GM12878 (cell line): Measurements from ENCODE around the gene UBASH3A. TPM values are rescaled to one million over a fixed set of nuclear protein-coding genes. Genes with fewer than 3 reads are reported as not detected.
A peak's percentile ranks its signal among the peaks of the same experiment; 100 is the strongest.

Experiments used
- ATAC-seq: fragments of 200-7000 bp; cut with Tn5 transposase; 3 replicates; pipeline ENCODE4 v1.9.1; 2020; ENCODE audit warnings: mild to moderate bottlenecking, moderate library complexity
- BruUV-seq: library from RNA; stranded (reverse); fragments of 400-500 nt; replicated peaks from 2 replicates; lab custom pipeline; 2021; lab: Mats Ljungman, UMichigan
- CTCF ChIA-PET: fragments of 300-600 bp; sonication (Branson Sonifier 250); formaldehyde crosslinking; extraction: SDS; loops from one replicate; lab custom pipeline; 2021; ENCODE audit warnings: inconsistent platforms; lab: Yijun Ruan, JAX
- POLR2A ChIA-PET: fragments of 350-600 bp; formaldehyde crosslinking; extraction: SDS; loops from one replicate; lab custom pipeline; 2021; ENCODE audit warnings: inconsistent platforms; lab: Charles Lee
- RAD21 ChIA-PET: fragments of 300-600 bp; sonication (Branson Sonifier 250); formaldehyde crosslinking; loops from one replicate; lab custom pipeline; 2023; ENCODE audit warnings: antibody characterized with exemption; ENCODE audit not compliant: unreplicated experiment; lab: Charles Lee
- SMC1A ChIA-PET: fragments of 300-600 bp; sonication (Branson Sonifier 250); formaldehyde crosslinking; loops from one replicate; lab custom pipeline; 2023; ENCODE audit not compliant: unreplicated experiment, uncharacterized antibody; lab: Charles Lee
- DNase-seq: peaks from one replicate; pipeline ENCODE4 v3.0.0-alpha.2; 2011; ENCODE audit warnings: low read depth, low spot score
- FAIRE-seq: peaks from 3 replicates; lab custom pipeline; 2011; peaks lifted over from hg19 to GRCh38; lab: Jason Lieb, UNC
- H2AFZ ChIP-seq: 2 replicates; pipeline ENCODE4 v1.6.0; 2011; ENCODE audit warnings: low read depth, low read length, control low read depth; ENCODE audit not compliant: control insufficient read depth
- H3K27ac ChIP-seq: 2 replicates; pipeline ENCODE4 v1.5.1; 2011; ENCODE audit warnings: control low read depth; ENCODE audit not compliant: control insufficient read depth, insufficient read depth
- H3K27me3 ChIP-seq, 2 experiments: replicated peaks in 1 of 2; 2 replicates each; pipeline versions ENCODE4 v1.6.0 to v1.6.1; 2011; ENCODE audit warnings: low read length in 1 of 2; ENCODE audit not compliant: control insufficient read depth in 2 of 2, insufficient read depth in 2 of 2
- H3K36me3 ChIP-seq, 2 experiments: 2 replicates each; pipeline ENCODE4 v1.5.1; 2011; ENCODE audit warnings: low read length in 1 of 2; ENCODE audit not compliant: control insufficient read depth in 2 of 2, insufficient read depth in 2 of 2
- H3K4me1 ChIP-seq: 2 replicates; pipeline ENCODE4 v1.6.1; 2011; ENCODE audit warnings: mild to moderate bottlenecking, low read length, moderate library complexity, mixed read lengths; ENCODE audit not compliant: control insufficient read depth, insufficient read depth
- H3K4me2 ChIP-seq: 2 replicates; pipeline ENCODE4 v1.6.0; 2011; ENCODE audit warnings: control low read depth; ENCODE audit not compliant: control insufficient read depth, insufficient read depth
- H3K4me3 ChIP-seq: fragments of 200-600 bp; sonication (generic); 2 replicates; pipeline ENCODE4 v1.5.1; 2016
- H3K79me2 ChIP-seq: 2 replicates; pipeline ENCODE4 v1.6.0; 2011; ENCODE audit warnings: low read length; ENCODE audit not compliant: control insufficient read depth, insufficient read depth
- H3K9ac ChIP-seq: 2 replicates; pipeline ENCODE4 v1.8.0; 2011; ENCODE audit warnings: low read length, control low read depth, mixed read lengths; ENCODE audit not compliant: control insufficient read depth, insufficient read depth
- H3K9me3 ChIP-seq: replicated peaks from 3 replicates; pipeline ENCODE4 v1.5.1; 2011; ENCODE audit warnings: mild to moderate bottlenecking, low read length; ENCODE audit not compliant: control insufficient read depth, insufficient read depth
- H4K20me1 ChIP-seq: 2 replicates; pipeline ENCODE4 v1.6.0; 2011; ENCODE audit not compliant: control insufficient read depth, insufficient read depth
- ASH2L ChIP-seq: fragments of 300-600, 200-600 bp; sonication (generic); IDR thresholded peaks from 2 replicates; pipeline ENCODE4 v1.6.1; 2017; ENCODE audit warnings: low read depth, mild to moderate bottlenecking, borderline replicate concordance
- BCL3 ChIP-seq: IDR thresholded peaks from 2 replicates; pipeline ENCODE4 v1.6.1; 2011; ENCODE audit warnings: borderline replicate concordance, low read depth, mild to moderate bottlenecking, moderate library complexity, low read length; ENCODE audit not compliant: insufficient read depth, poor library complexity, severe bottlenecking
- PKNOX1 ChIP-seq: fragments of 450-650 bp; IDR thresholded peaks from 2 replicates; pipeline ENCODE4 v1.6.1; 2016; ENCODE audit warnings: mild to moderate bottlenecking
- PRDM15 ChIP-seq: fragments of 450-650 bp; formaldehyde crosslinking; IDR thresholded peaks from 2 replicates; pipeline ENCODE4 v1.4.0; 2020; ENCODE audit warnings: mild to moderate bottlenecking, moderate library complexity
- ZBTB4 ChIP-seq: fragments of 450-650 bp; formaldehyde crosslinking; IDR thresholded peaks from 2 replicates; pipeline ENCODE4 v1.4.0; 2022; ENCODE audit warnings: mild to moderate bottlenecking, moderate library complexity
- WGBS: methylation state at CpG from one replicate; pipeline ENCODE4 v1.1.6; 2016; ENCODE audit warnings: low lambda C conversion rate; ENCODE audit not compliant: insufficient replicate concordance, insufficient coverage; ENCODE audit errors: missing lambda C conversion rate; 5-methylcytosine and 5-hydroxymethylcytosine counted together
- in situ Hi-C: fragments of 300-500 bp; cut with MboI; formaldehyde crosslinking; loops from 9 replicates; pipeline ENCODE4 v1.14.3; 2018; ENCODE audit warnings: mixed read lengths
- intact Hi-C: fragments of 100-400 bp; cut with micrococcal nuclease; formaldehyde crosslinking; loops from one replicate; pipeline ENCODE4 v1.14.2; 2022; ENCODE audit not compliant: unreplicated experiment
- polyA plus RNA-seq, 11 experiments: library from polyadenylated mRNA; depleted of rRNA in 4 of 11; unstranded in 6 of 11; stranded (reverse) in 5 of 11; fragments of >200 nt; fragmentation: Nextera tagmentation in 4 of 11; fragmentation: Illumina TruSeq in 1 of 11; extraction: Ambion mirVana in 4 of 11; extraction: Trizol in 1 of 11; gene quantifications; 1 replicate in 1 of 11; 2 replicates in 10 of 11; pipeline versions ENCODE4 v1.2.1 to v1.2.3, GENCODE V29; 2011 to 2016; ENCODE audit warnings: inconsistent platforms in 2 of 11, missing spikeins in 2 of 11, low read depth in 1 of 11
- total RNA-seq, 4 experiments: library from RNA; depleted of rRNA in 3 of 4; stranded (reverse); fragments of >200 nt in 3 of 4; fragmentation: Illumina TruSeq in 1 of 4; extraction: Trizol in 1 of 4; gene quantifications; 2 replicates each; pipeline versions ENCODE4 v1.2.1 to v1.2.3, GENCODE V29; 2013 to 2021

The UBASH3A gene
- total and polyA plus RNA-seq, 10 of the 15 experiments (the other 5 are each of a cell fraction or from before 2014, with no cell fraction given) = 0.04 to 0.39 (median 0.23) TPM; not detected in 1

GRCh38 chr21:42432695-42433094, 29.0 kb downstream of the UBASH3A start (continued):
- TF ChIP-seq ZBTB4 (CRISPR knock-in tag) (no peak), PRDM15 (no peak), ASH2L (no peak)

GRCh38 chr21:42433946-42434551, 30.3 kb downstream of the UBASH3A start:
- 45% methylated on average over 10 of the region's 10 CpGs for WGBS
- ChIA-PET CTCF (interaction anchor here (1.4 kb wide), 1 partner anchor 102 kb away, joined by 3 read pairs; no protein-coding TSS in a partner anchor), RAD21 (no interaction called here), POLR2A (no interaction called here), SMC1A (interaction anchor here (1.0 to 8.6 kb wide), 2 partner anchors 10 to 123 kb away, joined by 3 to 68 read pairs; no protein-coding TSS in a partner anchor)
- H3K27me3 ChIP-seq = no peaks in the 10 kb centered on the region
- ATAC-seq = no peak
- BruUV-seq = no TSS peak
- H3K4me3 ChIP-seq = no peak overlapping the region
- H2AFZ ChIP-seq = no peak overlapping the region
- TF ChIP-seq PKNOX1 (no peak), BCL3 (peak; percentile 32)
- H3K9me3 ChIP-seq = peaks cover 6% of the 10 kb centered on the region
- DNase-seq = no peak
- H3K36me3 ChIP-seq = no peaks in the 10 kb centered on the region
- in situ Hi-C loops (no loop called here), intact Hi-C loops (no loop called here)
- H3K4me1 ChIP-seq = no peaks in the 10 kb centered on the region
- no peaks in the 10 kb centered on the region for H4K20me1 ChIP-seq
- H3K27ac ChIP-seq = no peak overlapping the region
- FAIRE-seq = no peak
- no peaks in the 10 kb centered on the region for H3K79me2 ChIP-seq
- H3K9ac ChIP-seq = no peak overlapping the region
- H3K4me2 ChIP-seq = no peak overlapping the region
